GM21447 (cell line): ENCODE results near the gene ZNF792.
A peak's percentile ranks its signal among the peaks of the same experiment; 100 is the strongest.
"Not testable (repeated sequence)": the region's sequence is repeated elsewhere in the genome, so short reads cannot be mapped to it uniquely, and the experiment has no call there.

Experiments used
- ATAC-seq: cut with Tn5 transposase; IDR thresholded peaks from one replicate; pipeline ENCODE4 v1.9.1; 2021; ENCODE audit not compliant: unreplicated experiment

ZNF792 gene

GRCh38 chr19:34972163-34972705 is 8.2 kb upstream of the ZNF792 start:
- ATAC-seq = no peak

- ATAC-seq = not testable (repeated sequence)
Measured at GRCh38 chr19:34970185-34970780, 6.3 kb upstream of the ZNF792 start.

DNA sequence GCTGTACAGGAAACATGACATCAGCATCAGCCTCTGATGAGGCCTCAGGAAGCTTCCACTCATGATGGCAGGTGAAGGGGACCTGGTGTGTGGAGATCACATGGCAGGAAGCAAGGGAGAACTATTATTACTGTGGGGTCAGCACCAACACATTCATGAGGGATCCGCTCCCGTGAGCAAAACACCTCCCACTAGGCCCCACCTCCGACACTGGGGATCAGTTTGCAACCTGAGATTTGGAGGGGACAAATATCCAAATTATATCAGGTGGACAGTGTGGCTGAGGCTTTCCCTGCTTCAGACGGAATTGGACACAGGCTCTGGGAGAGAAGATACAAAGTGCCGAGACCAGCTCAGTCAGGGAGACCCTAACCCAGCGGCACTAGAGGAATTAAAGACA is 5.7 kb upstream of the ZNF792 start:
- no peak for ATAC-seq

DNA sequence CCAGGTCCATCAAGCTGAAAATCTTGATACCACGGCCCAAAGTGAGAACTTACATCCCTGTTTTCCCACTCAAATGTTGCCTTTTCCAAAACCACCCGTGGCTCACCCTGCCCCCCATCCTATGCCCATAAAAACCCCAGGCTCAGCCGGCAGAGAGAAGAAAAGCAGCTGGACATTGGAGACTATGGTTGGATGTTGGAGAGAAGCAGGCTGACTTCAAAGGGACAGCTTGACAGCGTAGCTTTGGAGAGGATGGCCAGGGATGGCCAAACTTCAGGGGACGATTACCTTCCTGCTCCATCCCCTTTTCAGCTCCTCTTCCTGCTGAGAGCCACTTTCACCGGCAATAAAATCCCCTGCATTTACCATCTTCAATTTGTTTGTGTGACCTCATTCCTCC is 3.5 kb upstream of the ZNF792 start:
- ATAC-seq = no peak

GRCh38 chr19:34965505-34965904 is 1.5 kb upstream of the ZNF792 start:
- not testable (repeated sequence) for ATAC-seq

GRCh38 chr19:34964598-34964997 is 569 bp upstream of the ZNF792 start:
- no peak for ATAC-seq

DNA sequence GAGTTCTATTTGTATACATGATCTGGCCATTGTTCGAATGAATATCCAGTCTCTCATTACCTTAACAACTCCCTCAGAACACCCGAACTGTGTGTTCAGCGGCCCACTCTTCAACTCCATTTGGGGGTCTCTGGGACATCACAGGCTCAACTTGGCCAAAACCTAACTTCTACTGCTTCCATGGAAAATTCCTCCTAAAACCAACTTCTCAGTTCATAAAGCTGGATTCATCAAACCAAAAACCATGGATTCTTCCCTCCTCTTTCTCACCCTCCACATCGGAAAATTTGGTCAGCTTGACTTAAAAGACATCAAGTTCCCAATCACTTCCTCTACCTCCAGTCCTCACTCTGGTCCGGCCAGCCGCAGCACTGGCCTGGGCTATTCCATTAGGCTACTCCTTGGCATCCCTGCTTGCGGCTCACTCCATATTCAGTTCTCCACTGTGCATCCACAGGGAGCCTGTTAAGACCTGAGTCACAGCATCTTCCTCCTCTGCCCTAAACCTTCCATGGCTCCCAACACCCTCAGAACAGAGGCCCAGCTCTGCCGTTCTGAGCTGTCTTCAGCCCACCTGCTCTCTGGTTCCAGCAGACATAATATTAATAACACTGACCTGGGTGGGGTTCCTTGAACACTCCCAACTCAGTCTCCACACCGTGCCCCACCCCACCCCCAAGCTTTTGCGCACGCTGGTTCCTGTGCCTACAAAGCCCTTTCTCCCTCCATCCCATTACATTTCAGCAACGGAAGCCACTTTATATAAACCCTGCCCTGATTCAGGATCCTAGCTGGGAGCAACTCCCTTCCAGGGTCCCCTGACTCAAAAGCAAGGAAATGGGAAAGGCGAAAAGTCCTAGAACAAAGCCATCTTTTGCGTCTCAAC is 1.1 kb downstream of the ZNF792 start:
- no peak for ATAC-seq

DNA sequence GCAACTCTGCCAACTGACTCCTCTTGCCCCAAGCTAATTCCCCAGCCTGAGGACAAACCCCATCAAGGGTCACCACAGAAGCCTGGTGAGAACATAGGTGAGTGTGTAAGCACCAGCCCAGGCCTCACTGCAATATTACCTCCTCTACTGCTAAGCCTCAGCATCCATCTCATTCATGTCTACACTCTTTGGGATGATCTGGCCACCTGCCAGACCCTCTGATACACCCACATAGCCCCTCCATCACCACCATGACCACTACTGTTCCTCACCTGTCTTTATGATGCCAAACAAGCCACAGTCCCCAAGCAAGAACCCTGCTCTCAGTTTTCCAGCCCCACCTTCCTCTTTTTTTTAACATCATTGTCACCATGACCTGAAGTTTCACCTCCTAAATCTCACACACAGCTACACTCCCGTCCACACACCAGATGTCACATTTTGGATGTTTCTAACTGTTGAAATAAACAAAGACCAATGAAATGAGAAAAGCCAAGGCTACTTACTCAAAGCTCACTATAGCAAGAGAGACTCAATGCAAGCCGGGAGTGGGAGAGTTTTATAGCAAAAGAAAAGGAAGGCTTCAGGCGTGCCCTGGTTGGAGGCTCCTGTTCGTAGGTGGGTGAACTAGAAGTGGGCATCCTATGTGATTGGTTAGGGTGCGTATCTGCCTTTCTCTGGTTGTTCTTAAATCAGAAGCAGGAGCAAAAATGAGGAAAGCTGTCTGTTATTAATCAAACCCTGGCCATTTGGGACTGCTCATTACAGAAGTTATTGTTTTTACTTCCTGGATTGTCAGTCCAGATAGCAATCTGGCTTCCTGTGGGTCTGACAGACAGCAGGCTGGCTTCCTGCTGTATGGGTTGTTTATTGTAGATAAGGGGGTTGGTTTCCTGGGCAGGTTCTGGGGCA is 2.0 kb downstream of the ZNF792 start:
- no peak for ATAC-seq

- ATAC-seq = no peak
Measured at GRCh38 chr19:34960940-34961679, 2.9 kb downstream of the ZNF792 start.

GRCh38 chr19:34960103-34960805 is 3.8 kb downstream of the ZNF792 start:
- no peak for ATAC-seq

DNA sequence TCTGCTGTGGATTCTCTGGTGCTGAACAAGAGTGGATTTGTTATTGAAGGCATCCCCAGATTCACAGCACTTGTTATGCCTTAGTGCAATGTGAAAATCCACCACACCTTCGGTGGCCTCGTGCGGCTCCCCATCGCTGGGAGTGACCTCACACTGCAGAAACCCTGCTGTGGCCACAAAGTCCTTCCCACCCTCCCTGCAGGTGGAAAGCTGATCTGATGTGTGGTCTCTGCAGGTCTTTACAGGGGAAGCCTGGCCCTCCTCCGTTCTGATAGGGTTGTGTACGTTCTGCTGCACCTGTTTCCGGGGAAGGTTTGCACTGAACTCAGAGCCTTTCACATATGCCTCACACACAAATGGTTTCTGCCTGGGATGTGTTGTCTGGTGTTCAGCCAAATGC is 5.0 kb downstream of the ZNF792 start:
- no peak for ATAC-seq

DNA sequence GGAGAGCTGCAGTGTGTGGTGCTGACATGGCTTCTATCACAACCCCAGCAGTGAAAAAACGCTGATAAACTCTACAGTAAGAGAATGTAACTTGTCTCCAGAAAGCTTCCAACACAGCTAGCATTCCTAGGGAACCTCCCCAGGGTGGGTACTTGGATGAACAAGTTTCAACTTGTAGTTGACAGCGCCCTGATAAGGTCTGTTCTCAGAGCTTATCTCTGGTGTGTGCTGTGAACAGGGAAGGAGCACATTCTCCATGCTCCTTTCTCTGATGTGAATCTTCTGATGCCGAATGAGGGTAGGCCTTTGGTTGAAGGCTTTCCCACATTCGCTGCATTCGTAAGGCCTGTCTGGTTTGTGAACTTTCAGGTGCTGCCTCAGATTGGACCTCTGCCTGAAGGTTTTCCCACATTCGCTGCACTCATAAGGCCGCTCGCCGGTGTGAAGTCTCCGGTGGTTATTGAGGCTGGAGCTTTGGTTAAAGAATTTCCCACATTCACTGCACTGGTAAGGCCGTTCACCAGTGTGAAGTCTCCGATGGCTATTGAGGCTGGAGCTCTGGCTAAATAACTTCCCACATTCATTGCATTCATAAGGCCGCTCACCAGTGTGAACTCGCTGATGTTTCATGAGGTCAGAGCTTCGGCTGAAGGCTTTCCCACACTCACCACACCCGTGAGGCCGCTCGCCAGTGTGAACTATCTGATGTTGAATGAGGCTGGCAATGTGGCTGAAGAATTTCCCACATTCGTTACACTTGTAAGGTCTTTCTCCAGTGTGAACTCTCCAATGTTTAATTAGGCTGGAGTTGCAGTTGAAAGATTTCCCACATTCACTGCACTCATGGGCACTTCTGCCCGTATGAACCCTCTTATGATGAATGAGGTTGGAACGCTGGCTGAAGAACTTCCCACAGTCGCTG is 5.9 kb downstream of the ZNF792 start:
- ATAC-seq = no peak

GRCh38 chr19:34953092-34953491 is 10.9 kb downstream of the ZNF792 start:
- ATAC-seq = no peak

DNA sequence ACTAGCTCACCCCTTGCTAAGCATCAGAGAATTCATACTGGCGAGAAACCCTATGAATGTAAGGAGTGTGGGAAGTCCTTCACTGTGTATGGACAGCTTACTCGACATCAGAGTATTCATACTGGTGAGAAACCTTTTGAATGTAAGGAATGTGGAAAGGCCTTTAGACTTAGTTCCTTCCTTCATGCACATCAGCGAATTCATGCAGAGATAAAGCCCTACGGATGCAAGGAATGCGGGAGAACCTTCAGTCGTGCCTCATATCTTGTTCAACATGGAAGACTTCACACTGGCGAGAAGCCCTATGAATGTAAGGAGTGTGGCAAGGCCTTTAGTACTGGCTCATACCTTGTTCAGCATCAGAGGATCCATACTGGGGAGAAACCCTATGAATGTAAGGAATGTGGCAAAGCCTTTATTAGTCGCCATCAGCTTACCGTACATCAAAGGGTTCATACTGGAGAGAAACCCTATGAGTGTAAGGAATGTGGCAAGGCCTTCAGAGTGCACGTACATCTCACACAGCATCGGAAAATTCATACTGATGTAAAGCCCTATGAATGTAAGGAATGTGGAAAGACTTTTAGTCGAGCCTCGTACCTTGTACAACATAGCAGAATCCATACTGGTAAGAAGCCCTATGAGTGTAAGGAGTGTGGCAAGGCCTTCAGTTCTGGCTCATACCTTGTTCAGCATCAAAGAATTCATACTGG is 20.0 kb downstream of the ZNF792 start:
- ATAC-seq = no peak

GRCh38 chr19:34938886-34939285 is 25.1 kb downstream of the ZNF792 start:
- ATAC-seq = no peak

DNA sequence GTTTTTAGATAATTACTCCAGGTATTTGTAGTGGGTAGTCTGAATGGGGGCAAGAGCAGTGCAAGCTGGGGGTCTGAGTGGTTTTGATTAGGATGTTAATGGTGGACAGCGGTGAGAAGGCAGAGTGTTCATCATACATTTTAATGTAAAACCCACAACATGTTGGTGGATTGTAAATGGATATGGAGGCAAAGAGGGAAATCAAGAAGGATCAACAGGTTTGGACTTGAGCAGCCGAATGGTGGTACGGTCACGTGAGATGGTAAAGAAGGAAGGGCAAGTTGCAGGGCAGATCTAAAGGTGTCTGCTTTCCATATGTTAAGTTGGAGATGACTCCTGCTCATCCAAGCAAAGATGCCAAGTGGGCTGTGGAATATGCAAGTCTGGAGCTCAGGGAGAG is 27.8 kb downstream of the ZNF792 start:
- ATAC-seq = no peak

DNA sequence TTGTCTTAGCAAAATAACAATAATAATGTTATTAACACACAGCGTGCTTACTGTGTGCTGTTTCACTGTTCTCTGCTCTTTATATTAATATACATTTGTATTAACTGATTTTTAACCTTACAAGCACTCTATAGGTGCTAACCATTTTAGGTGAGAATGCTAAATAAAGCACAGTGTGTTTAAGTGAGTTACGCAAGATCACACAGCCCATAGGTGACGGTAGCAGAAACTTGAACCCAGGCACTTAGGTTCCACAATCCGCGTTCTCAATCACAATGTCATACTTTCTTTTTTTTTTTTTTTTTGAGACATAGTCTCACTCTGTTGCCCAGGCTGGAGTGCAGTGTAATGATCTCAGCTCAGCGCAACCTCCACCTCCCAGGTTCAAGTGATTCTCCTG is 31.5 kb downstream of the ZNF792 start:
- no peak for ATAC-seq

DNA sequence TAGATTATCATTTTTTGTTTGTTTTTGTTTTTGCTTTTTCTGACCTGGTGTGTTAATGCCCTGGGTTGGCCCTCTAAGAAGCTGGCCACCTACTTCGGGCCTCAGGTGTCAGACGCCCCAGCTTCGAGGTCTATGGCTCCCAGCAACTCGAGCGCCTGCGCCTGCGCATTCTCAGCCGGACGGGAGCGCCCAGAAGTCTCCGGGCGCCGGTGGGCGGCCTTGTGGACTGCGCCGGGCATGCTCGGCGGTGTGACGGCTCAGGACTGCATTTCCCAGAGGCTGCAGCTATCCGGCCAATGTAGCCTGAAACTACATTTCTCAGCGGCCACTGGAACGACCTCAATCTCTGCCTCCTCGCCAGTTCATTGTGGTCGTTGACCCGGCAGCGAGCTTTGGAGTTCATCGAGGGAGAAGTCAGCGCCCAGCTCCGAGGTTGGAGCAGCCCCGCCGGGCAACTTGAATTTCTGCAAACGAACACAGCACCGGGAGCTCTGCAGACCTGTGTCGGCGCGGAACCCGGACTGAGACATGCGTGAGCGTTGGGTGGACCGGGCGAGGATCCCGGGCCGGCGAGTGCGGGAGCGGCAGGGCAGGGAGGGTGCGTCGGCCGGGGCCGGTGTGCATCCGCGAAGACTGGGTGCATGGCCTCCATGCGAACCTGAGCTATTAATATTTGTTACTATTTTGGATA is 37.2 kb downstream of the ZNF792 start, which contains the start of gene ZNF30:
Gene ZNF30 (plus strand): TSS at position 219 of the 691 bp plus-strand sequence. CDS start 3,045 bp downstream, outside the sequence.
- peak; percentile 81 for ATAC-seq
